Ishikawa (cell line): ENCODE data around the gene PGK2.

Experiments used
- CEBPB ChIP-seq: IDR thresholded peaks from 2 replicates; pipeline ENCODE4 v1.6.1; 2012
- CREB1 ChIP-seq: IDR thresholded peaks from 2 replicates; pipeline ENCODE4 v1.6.1; 2012; ENCODE audit warnings: low read depth
- EGR1 ChIP-seq: IDR thresholded peaks from 2 replicates; pipeline ENCODE4 v1.6.1; 2012
- EP300 ChIP-seq: IDR thresholded peaks from 2 replicates; pipeline ENCODE4 v1.6.1; 2012; ENCODE audit warnings: borderline replicate concordance
- FOXM1 ChIP-seq: IDR thresholded peaks from 2 replicates; pipeline ENCODE4 v1.6.1; 2012; ENCODE audit warnings: low read depth, borderline replicate concordance
- NFIC ChIP-seq: IDR thresholded peaks from 2 replicates; pipeline ENCODE4 v1.6.1; 2012
- RAD21 ChIP-seq: IDR thresholded peaks from 2 replicates; pipeline ENCODE4 v1.6.1; 2012; ENCODE audit warnings: low read depth
- TAF1 ChIP-seq: IDR thresholded peaks from 2 replicates; pipeline ENCODE4 v1.6.1; 2012; ENCODE audit warnings: low read depth, mild to moderate bottlenecking
- TCF12 ChIP-seq: IDR thresholded peaks from 2 replicates; pipeline ENCODE4 v1.6.1; 2012; ENCODE audit warnings: low read depth
- TEAD4 ChIP-seq: IDR thresholded peaks from 2 replicates; pipeline ENCODE4 v1.6.1; 2012
- USF1 ChIP-seq: IDR thresholded peaks from 2 replicates; pipeline ENCODE4 v1.6.1; 2012
- YY1 ChIP-seq: IDR thresholded peaks from 2 replicates; pipeline ENCODE4 v1.6.1; 2012; ENCODE audit warnings: low read depth
- ZBTB7A ChIP-seq: IDR thresholded peaks from 2 replicates; pipeline ENCODE4 v1.6.1; 2012; ENCODE audit warnings: low read depth
- TF ChIP-seq, protein P1 (sequence below): IDR thresholded peaks from 2 replicates; pipeline ENCODE4 v1.6.1; 2012
- TF ChIP-seq, protein P2 (sequence below): IDR thresholded peaks from 2 replicates; pipeline ENCODE4 v1.6.1; 2012; ENCODE audit warnings: low read depth, mild to moderate bottlenecking

Gene PGK2

GRCh38 chr6:49801525-49801924 lies 14.4 kb upstream of the PGK2 start:
- TF ChIP-seq TAF1 = no peak
- TF ChIP-seq FOXM1 = no peak
- TF ChIP-seq NFIC = no peak
- TF ChIP-seq ZBTB7A = no peak
- no peak for TF ChIP-seq EP300
- TF ChIP-seq CREB1 = no peak
- no peak for TF ChIP-seq TEAD4
- TF ChIP-seq, protein P1, sequence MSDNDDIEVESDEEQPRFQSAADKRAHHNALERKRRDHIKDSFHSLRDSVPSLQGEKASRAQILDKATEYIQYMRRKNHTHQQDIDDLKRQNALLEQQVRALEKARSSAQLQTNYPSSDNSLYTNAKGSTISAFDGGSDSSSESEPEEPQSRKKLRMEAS = no peak
- TF ChIP-seq YY1 = no peak
- TF ChIP-seq RAD21 = no peak
- TF ChIP-seq TCF12 = no peak
- no peak for TF ChIP-seq EGR1
- TF ChIP-seq, protein P2, sequence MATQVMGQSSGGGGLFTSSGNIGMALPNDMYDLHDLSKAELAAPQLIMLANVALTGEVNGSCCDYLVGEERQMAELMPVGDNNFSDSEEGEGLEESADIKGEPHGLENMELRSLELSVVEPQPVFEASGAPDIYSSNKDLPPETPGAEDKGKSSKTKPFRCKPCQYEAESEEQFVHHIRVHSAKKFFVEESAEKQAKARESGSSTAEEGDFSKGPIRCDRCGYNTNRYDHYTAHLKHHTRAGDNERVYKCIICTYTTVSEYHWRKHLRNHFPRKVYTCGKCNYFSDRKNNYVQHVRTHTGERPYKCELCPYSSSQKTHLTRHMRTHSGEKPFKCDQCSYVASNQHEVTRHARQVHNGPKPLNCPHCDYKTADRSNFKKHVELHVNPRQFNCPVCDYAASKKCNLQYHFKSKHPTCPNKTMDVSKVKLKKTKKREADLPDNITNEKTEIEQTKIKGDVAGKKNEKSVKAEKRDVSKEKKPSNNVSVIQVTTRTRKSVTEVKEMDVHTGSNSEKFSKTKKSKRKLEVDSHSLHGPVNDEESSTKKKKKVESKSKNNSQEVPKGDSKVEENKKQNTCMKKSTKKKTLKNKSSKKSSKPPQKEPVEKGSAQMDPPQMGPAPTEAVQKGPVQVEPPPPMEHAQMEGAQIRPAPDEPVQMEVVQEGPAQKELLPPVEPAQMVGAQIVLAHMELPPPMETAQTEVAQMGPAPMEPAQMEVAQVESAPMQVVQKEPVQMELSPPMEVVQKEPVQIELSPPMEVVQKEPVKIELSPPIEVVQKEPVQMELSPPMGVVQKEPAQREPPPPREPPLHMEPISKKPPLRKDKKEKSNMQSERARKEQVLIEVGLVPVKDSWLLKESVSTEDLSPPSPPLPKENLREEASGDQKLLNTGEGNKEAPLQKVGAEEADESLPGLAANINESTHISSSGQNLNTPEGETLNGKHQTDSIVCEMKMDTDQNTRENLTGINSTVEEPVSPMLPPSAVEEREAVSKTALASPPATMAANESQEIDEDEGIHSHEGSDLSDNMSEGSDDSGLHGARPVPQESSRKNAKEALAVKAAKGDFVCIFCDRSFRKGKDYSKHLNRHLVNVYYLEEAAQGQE = no peak

DNA sequence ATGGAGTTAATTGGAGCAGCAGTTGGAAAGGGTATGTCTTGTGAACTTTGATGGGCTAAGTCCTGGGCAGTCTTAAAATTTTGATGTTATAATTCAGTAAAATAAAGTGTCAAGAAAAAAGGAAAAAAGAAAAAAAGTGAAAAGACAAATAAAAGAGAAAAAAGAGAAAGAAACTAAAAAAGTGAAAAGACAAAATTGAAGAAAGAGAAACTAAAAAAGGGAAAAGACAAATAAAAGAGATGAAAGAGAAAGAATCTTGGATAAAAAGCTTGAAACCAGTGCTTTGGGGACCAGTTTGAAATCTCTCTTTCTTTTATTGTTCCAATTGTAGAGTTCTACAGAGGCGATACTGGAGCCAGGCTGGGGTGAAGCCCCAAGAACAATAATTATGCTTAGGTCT lies 12.0 kb upstream of the PGK2 start:
- TF ChIP-seq CREB1 (no peak), FOXM1 (no peak), EP300 (no peak), USF1 (no peak), TCF12 (no peak), TAF1 (no peak), EGR1 (no peak), NFIC (no peak), ZBTB7A (no peak), RAD21 (no peak), TEAD4 (no peak), YY1 (no peak)
- TF ChIP-seq, protein P2 = no peak
- TF ChIP-seq, protein P1 = no peak

GRCh38 chr6:49790341-49790740 lies 3.3 kb upstream of the PGK2 start:
- TF ChIP-seq, protein P2 = no peak

- TF ChIP-seq TCF12 = no peak
- TF ChIP-seq TEAD4 = no peak
- no peak for TF ChIP-seq NFIC
- TF ChIP-seq, protein P1 = no peak
- no peak for TF ChIP-seq EGR1
- TF ChIP-seq, protein P2 = no peak
- TF ChIP-seq ZBTB7A = no peak
- TF ChIP-seq USF1 = no peak
- no peak for TF ChIP-seq CREB1
- no peak for TF ChIP-seq TAF1
- TF ChIP-seq CEBPB = no peak
- no peak for TF ChIP-seq FOXM1
- TF ChIP-seq YY1 = no peak
- no peak for TF ChIP-seq EP300
- TF ChIP-seq RAD21 = no peak
Observed at GRCh38 chr6:49784272-49784671, 2.8 kb downstream of the PGK2 start.
